Dermis microvascular lymphatic vessel endothelial cell (primary cell): Measurements from ENCODE around the gene MAML3. TPM values are rescaled to one million over a fixed set of nuclear protein-coding genes. Genes with fewer than 3 reads are reported as not detected.

Experiments
- DNase-seq, 2 donors: peaks; one replicate each; pipeline versions ENCODE4 v3.0.0 to v3.0.0-alpha.2; 2010; ENCODE audit warnings: low read depth in 2 of 2
- total RNA-seq: library from RNA; depleted of rRNA; stranded (reverse); fragments of >200 nt; gene quantifications from 2 replicates; pipeline ENCODE4 v1.2.1, GENCODE V29; 2014

MAML3 gene
- total RNA-seq, 1 donor from 2014 or later: 4.4 TPM

DNA sequence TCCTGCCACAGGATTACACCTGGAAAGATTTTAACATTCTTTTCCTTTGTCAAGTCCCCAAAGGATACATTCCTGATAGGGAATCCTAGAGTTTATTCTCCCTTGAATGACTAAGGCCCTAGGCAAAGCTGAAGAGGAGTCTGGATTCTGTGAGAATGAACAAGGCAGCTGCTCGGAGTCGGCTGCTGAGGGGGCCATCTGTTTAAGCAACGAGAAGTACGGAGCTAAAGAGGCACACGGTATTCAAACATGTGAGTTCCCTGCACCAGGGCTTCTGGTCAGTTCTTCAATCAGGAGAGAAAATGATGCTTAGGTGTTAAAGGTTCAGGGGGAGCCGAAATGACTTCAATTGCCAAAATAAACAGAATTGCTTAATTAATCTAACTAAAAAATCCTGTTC lies 390.8 kb downstream of the MAML3 start:
- peak in 1 of 2 donors; percentile 50 for DNase-seq

DNA sequence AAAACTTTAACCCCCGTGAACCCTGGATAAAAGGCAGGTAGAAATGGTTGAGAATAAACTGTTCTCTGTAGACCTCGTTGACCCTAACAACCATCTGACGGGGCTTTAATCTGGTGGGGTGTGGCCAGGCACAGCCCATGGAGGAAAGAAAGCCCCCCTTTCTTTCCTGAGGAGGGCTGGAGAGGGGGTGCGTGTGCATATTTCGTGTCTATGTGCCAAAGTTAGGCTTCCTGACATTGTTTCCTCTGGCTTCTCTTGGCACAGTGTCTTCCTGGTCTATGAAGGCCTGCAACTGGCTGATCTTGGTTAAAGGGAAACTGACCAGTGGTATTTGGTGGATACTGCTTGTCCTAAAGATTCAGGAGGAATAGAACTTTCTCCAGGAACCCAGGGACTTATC lies 391.3 kb downstream of the MAML3 start:
- peak; percentile 92 to 94 for DNase-seq

DNA sequence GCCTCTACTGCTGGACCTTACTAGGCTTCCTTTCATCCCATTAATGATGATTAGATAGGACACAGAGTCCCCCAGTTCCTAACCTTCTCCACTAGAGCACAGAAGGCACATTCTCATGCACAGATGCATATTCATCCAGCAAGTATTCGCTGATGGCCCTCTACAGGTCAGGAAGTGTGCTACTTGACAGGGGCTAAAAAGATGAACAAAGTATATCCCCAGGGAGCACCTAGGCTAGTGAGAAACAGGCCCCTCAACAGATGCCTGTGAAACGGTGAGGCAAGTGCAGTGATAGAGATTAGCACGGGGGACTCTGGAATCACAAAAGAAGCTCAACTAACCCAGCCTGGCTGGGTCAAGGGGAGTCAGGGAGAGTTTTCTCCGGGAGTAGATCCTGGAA lies 392.5 kb downstream of the MAML3 start:
- peak in 1 of 2 donors; percentile 43 for DNase-seq

DNA sequence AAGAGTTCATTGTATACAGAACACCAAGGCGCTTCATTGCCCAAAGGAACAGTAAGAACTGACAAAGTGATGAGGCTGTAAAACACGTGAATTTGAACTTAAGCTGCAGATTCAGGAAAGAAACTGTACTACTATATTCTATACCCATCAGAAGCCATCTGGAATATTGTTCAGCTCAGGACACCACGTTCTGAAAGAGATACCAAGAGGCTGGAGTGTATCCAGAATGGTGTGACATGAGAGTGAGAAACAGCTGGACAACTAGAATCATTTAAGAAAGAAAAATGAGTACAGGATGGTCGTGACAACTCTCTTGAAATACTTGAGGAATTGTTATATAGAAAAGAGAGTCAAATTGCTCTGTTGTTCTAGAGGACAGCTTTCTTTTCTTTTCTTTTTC lies 393.4 kb downstream of the MAML3 start:
- no peak for DNase-seq

DNA sequence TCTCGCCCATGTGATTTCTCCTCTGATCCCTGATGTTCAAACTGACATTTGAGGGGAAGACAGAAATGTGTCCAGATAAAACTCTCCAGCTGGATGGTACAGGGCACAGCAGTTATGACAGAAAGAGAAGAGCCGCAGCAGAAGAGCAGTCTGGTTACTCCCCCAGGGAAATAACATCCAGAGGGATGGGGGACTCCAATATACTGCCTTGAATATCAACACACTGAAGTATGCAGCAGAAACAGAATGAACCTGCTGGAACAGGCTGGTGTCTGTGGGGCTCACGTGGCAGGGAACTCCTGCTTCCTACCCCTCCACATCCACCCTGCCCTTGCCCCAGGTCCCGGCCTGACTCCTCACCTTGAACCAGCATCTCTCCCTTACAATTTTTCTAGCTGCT lies 394.9 kb downstream of the MAML3 start:
- DNase-seq: no peak

DNA sequence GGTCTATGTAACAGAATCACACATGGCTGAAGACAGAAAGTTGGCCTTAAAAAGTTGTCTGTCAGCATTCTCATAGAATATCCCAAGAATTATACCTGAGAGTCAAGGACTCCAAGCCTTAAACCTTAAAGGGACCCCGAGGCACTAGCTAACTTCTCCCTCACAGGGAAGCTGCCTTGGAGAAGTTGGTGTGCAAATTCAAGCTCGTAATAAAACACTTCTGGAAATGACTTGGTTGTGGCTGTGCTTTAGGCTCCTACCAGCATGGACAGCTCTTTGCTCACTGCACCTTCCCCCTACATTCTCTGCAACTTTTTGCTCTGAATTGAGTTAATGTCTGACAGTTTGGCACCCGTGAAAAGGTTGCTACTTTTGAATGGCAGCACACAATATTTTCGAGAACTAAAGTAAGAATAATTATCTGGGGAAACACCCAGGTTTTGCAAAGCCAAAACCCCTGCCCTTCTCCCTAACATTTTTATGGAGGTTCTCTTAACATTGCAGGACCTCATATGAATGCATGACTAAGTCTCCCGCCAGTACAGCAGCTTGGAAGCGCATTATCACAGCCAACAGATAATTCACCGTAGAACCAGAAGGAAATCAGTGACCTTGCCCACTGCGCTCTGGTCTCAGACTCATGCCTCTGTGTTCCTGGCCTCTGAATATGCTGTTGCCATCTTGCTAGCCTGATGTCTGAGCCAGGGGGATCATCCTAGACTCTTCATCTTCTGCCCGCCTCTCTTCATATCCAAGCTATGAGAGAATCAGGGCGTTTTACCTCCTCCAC lies 397.4 kb downstream of the MAML3 start:
- no peak for DNase-seq

DNA sequence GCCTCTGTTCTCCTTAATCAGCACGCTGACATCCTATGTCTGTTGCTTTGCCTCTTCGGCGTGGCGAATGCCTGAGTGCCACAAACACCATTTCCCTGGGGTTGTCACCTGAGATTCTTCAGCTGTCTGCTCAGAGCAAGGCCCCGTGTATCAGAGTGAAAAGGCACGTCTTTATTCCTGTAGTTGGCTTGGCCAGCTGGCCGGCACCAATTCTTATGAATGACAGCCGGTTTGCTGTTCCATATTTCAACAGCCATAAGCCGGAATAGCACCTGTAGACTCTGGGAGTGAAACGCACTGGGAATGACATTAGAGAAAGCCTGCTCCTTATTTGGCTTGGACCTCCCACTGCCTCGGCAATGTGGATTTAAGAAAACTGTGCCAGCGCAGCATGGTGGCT lies 399.0 kb downstream of the MAML3 start:
- DNase-seq: no peak

DNA sequence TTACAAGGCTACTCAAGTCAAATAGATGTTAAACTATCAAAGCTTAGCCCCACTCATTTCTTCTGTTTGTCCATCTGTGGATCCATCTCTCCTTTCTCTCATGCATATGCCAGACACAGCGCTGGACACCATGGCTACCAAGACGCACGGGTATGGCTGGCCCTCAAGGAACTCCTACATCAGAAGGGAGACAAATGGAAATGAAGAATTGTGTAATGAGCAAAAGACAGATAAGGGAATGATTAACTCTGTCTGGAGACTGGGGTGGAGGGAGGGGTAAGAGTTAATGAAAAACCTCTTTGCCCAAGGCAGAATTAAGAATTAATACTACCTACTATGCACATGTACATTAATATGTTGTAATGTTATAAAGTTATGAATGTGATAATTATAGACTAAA lies 400.3 kb downstream of the MAML3 start:
- no peak for DNase-seq

DNA sequence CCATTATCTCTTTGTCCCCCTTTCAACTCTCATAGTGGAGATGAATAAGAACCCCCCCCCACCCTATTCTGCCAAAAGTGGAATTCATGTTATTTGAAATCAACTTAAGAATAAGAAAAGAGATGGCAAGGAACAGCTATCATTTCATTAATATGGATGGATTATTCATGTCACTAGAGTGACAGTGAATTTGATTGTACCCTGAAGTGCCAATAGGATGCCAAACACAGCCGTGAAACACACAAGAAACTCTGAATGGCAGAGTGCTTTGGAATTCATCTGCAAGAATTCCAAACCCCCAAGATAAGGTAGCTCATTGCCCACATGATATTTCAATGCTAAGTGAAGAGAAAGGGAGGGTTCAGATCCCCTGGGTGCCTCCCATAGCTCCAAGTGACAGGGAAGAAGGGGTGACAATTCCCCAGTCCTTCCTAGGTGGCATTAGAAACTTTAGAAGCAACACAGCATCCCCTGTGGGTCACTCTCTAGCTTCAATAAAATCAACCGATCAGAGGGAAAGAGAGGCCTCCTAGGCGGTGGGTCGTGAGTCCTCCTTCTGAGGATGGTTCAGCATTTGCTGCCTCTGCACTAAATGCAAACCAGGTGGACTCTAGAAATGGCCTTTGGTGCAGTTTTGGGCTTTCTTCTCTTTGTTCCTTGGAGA lies 404.0 kb downstream of the MAML3 start:
- DNase-seq: no peak

DNA sequence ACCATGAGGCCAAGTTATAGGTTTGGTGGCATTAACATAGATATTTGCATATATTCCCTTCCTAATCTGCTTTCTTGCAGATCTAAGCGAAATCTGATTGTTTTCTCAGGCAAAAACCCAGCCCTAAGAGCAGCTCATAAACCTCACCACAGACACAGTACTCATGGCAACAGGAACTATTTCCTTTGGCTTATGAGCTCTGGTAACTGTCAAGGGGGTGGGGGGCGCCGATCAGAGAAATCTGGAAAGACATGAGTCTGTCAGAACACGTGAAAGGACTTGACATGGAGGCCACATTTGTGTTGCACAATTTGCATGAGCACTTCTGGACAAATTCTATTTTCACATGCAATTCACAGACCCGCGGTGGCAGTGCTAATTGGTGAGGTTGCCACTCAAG lies 404.6 kb downstream of the MAML3 start:
- peak in 1 of 2 donors; percentile 40 for DNase-seq

DNA sequence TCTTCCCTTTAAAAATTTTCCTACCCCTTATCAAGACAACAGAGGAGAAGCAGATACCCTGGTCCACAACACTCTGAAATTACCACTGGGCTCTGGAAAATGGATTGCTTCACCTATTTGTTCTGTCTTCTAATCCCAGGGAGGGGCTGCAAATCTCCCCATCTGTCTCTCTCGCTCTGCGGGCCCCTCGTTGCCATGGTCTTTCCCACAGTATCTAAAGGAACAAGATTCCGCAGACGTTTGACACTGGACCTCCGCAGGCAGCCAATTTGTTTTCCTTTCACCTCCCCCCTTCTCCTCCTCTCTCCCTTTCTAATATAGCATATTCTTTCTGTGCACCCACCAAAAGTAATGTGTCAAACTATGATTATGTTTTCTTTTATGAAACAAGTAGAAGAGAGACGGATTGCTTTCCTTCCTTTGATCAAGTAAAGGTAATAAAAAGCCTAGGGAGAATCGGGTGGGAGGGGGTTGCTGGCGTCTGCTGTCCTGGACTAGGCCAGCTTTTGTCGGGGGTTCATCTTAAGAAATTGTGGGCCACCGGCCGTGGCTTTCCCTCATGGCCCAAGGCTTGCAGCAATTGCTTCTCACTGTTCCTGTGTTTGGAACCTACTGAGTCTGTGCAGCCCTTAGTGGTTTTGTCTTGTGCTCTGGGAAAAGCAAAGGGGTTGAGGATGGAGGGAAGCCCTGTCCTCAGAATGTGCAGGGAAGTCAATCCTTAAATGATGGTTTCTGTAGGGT lies 407.4 kb downstream of the MAML3 start:
- no peak for DNase-seq

DNA sequence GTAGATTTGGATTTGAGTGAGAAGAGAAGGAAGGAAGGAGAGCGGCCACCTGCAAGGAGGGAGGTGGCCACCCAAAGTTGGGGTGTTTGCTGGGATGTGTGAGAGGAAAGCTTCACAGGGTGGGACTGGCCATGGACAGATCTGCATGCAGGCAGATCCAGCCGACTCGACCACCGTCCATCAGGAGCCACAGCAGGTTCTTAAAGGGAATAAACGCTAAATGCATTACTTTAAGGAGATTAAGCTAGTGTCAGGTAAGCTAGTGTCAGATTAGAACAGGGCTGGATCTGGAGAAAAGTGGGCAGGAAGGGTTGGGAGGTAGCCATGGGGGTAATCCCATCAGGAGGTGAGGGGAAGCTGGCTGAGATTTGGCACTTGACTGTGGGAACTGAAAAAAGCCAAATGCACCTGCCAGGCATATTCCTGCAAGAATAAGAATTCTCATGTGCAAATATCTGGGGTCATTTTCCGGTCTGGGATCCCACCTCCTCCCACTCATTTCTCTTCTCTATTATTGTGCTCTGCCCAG lies 408.8 kb downstream of the MAML3 start:
- DNase-seq: no peak

DNA sequence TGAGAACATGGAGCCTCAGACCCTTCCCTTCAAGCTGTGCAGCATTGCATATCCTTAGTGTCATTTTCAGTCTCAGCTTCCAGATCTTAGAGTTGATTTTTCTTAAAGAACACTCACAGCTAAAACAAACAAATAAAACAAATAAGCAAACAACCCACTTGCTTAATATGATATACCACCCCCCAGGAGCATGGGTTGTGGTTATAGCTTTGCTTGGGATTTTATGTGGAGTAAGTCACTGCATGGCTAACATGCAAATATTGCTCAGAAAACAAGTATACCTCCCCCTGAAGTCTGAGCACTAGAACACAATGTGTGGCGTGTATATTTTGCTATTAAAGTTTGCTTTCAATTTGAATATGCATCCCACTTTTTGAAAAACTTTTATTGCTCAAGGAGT lies 409.8 kb downstream of the MAML3 start:
- no peak for DNase-seq

DNA sequence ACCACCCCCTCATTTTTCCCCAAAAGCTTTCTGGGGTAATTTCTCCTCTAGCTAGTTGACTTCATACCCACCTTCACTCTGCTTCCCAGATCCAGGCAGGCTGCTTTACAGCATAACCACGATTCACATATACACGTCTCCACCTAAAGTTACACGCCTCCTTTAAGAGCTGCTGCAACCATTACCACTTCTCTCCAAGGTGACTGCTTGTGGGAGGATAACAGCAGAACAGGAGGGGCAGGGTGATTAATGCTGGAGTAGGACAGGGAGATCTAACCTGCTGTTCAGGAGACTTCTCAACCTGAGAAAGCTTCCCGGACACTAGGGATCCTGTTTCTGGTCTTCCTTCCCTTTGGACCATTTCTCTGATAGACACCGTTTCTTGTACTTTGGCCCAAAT lies 411.0 kb downstream of the MAML3 start:
- DNase-seq: no peak

DNA sequence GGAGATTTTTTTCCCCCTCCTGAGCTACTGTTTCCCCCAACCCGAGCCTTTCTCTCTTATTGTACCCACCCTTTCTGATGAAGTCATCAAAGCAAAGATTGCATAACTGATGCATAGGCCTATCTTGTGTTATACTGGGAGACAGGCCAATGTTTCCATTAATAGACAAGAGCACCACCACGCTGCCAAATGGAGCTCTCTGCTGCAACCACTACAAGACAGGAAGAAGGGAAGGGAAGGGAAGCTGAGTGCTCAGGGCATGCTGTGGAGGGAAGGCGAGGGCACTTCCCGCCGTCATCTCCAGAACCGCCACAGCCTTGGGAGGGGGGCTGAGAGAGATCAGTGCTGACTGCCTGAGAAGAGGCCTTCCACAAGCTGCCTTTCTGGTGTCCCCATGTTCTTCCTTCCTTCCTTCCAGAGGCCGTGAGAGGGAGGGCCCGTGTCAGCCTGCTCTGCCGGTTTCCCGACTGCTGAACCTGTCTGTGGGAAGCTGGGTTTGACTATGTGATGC lies 413.4 kb downstream of the MAML3 start:
- peak; percentile 91 to 93 for DNase-seq

DNA sequence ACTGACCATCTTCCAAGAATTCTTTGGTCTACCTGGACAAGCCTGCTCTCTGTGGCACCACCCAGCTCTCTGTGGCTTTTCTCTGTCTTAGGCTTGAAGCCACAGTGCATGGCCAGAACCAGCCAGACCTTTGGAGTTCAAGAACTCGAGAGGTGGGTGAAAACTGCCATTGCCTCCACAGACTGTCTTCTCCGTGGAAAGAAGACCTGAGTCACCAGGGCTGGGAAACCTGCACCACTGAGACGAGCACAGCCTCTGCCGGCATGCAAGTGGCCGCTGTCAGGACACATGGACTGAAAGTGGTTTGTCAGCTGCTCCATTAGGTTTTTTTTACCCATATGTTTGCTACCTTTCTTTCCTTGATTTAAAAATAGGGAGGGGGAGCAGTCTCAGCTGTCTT lies 413.9 kb downstream of the MAML3 start:
- DNase-seq: no peak

DNA sequence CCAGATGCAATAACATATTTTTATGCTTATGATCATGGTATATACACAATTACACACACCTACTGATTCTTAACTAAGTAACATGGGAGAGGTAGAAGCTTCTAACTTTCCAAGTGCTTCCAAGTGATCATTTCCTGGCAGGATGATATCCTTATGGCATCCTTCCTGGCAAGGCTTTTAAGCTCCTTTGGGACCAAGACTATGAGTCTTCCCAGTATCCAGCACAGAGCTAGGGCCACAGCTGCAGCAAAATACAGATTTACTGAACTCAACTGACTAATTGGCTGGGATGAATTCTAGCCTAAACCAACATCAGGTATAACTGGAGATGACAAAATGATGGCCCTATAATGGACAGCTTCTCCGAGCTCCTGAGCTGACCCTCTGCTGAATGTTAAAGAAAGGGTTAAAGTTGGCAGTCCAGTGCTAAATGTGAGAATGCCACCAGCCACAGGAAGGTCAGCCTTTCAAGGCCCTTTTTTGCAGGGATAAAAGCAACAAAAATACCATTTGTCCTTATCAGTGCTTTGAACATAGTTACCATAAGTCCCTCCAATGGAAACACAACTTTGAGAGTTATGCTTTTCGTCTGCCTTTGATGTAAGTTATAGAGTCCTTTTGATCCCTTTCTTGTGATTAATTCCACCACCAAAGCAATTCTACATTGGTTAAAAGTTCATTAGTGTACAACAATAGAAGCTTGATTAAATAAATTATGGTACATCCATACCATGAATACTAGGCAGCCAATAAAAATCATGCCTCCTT lies 415.0 kb downstream of the MAML3 start:
- no peak for DNase-seq

DNA sequence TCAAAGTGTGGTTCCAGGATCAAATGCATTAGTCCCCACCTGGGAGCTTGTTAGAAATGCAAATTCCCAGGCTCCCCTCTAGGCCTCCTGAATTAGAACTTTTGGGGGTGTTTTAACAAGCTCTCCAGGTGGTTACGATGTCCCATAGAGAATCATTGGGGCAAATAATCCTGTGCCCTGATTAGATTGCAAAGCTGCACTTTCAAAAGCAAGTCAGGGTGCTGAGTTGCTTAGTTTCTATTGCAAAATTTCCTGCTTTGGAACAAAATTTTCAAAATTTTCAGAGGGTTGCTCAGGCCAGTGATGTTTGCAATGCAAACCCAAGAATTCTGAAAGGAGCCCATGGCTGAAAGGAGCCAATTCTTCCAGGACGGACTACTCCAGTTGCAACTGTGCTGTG lies 417.3 kb downstream of the MAML3 start:
- DNase-seq: no peak

DNA sequence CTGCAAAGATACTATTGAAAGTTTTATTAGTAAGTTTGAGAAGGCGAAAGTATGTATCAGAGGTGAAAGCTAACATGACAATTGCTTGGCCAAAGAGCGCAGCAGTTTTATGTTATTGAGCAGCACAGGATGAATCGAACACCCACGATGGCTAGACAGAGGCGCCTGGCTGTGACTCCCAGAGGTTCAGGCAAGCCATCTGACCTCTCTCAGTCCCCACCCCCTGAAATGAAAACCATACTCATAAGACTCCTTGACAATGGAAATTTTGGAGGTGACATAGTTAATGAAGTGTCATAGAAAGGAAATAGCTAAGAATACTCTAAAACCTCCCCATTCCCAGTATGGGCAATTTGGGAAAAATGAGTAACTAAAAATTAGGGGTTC lies 417.7 kb downstream of the MAML3 start:
- no peak for DNase-seq

DNA sequence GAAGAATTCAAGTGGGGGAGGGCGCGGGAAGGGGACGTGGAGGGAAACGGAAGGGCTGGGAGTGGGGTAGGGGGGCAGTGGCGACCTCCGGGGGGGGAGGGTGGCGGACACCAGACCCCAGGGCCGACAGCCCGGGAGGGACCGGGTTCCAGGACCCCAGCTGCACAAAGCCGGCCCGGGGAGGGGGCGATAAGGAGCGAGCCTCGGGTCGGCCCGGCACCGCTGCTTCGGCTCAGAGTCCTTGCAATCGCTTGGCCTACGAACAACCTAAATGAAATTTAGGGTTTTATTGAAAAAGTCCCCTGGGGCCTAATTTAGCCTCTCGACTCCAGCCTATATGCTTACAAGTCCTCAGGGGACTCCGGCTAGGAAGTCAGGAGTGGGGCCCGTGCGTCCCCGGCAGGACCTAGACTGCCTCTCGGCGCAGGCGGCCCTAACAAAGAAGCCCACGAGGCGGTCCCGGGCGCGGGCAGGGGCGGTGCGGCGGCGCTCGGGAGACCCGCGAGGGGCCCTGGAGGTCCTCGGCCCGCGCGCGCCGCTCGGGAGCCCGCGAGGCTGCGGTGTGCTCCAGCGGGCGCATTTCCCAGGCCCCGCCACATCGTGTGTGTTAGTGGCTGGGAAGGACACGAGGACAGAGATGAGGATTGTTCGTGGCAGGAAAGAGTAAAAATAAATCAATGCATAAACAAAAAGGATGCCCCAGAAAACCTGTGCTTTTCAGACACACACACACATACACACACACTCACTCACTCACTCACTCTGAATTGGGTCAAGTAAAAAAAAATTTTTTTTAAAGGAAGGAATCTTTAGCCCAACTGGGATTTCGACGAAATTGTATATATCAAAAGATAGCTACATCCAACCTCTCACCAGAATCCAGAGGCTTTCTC lies 418.4 kb downstream of the MAML3 start:
- peak in 1 of 2 donors; percentile 39 for DNase-seq
